Panc1 (cell line): Measurements from ENCODE around the gene CREBL2. TPM values are rescaled to one million over a fixed set of nuclear protein-coding genes. Genes with fewer than 3 reads are reported as not detected.

ENCODE experiments used
- ATAC-seq: fragments of 200-7000 bp; cut with Tn5 transposase; 2 replicates; pipeline ENCODE4 v1.9.1; 2020; ENCODE audit warnings: mild to moderate bottlenecking, moderate library complexity
- BruUV-seq: library from RNA; stranded (reverse); fragments of 400-500 nt; replicated peaks from 2 replicates; lab custom pipeline; 2021; lab: Mats Ljungman, UMichigan
- CTCF ChIA-PET: fragments of 300-600 bp; sonication (Branson Sonifier 250); formaldehyde crosslinking; loops from one replicate; lab custom pipeline; 2022; ENCODE audit warnings: antibody characterized with exemption; lab: Charles Lee
- POLR2A ChIA-PET: fragments of 300-600 bp; sonication (Branson Sonifier 250); formaldehyde crosslinking; loops from one replicate; lab custom pipeline; 2022; ENCODE audit warnings: antibody characterized with exemption; lab: Charles Lee
- DNase-seq: peaks from one replicate; pipeline ENCODE4 v3.0.0-alpha.2; 2010; ENCODE audit warnings: low read depth, low spot score
- H3K27ac ChIP-seq: 2 replicates; pipeline ENCODE4 v1.5.1; 2011; ENCODE audit warnings: mild to moderate bottlenecking, low read length, inconsistent platforms
- H3K27me3 ChIP-seq: fragments of 200-500 bp; sonication (Bioruptor generic); 2 replicates; pipeline ENCODE4 v1.6.0; 2014; ENCODE audit warnings: low read length, inconsistent platforms; ENCODE audit not compliant: control insufficient read depth, insufficient read depth
- H3K36me3 ChIP-seq: fragments of 200-500 bp; sonication (Bioruptor generic); 2 replicates; pipeline ENCODE4 v1.5.1; 2014; ENCODE audit warnings: inconsistent platforms, mild to moderate bottlenecking, low read length, moderate library complexity; ENCODE audit not compliant: control insufficient read depth, insufficient read depth
- H3K4me1 ChIP-seq: 2 replicates; pipeline ENCODE4 v1.5.1; 2011; ENCODE audit warnings: inconsistent platforms, mild to moderate bottlenecking, low read length, moderate library complexity; ENCODE audit not compliant: control insufficient read depth, insufficient read depth
- H3K4me3 ChIP-seq, 2 experiments: 2 replicates each; pipeline ENCODE4 v1.5.1; 2011 to 2012; ENCODE audit warnings: low read depth in 2 of 2, low read length in 2 of 2, mild to moderate bottlenecking in 2 of 2, inconsistent platforms in 1 of 2, moderate library complexity in 1 of 2
- H3K9me3 ChIP-seq: fragments of 200-500 bp; sonication (Bioruptor generic); 2 replicates; pipeline ENCODE4 v1.5.1; 2014; ENCODE audit warnings: low read depth, mild to moderate bottlenecking, inconsistent platforms, low read length, moderate library complexity; ENCODE audit not compliant: control insufficient read depth, insufficient read depth
- CTCF ChIP-seq: fragments of 450-650 bp; IDR thresholded peaks from 2 replicates; pipeline ENCODE4 v1.5.1; 2017; ENCODE audit warnings: mild to moderate bottlenecking
- POLR2AphosphoS5 ChIP-seq: IDR thresholded peaks from 2 replicates; pipeline ENCODE4 v1.6.1; 2012; ENCODE audit warnings: mild to moderate bottlenecking, low read depth, low read length, moderate library complexity
- REST ChIP-seq, 2 experiments: IDR thresholded peaks; 2 replicates each; pipeline ENCODE4 v1.6.1; 2011 to 2012; ENCODE audit warnings: low read depth in 2 of 2, control low read depth in 1 of 2, low read length in 1 of 2, mild to moderate bottlenecking in 1 of 2, moderate library complexity in 1 of 2; ENCODE audit not compliant: insufficient read depth in 1 of 2
- SIN3A ChIP-seq: IDR thresholded peaks from 2 replicates; pipeline ENCODE4 v1.6.1; 2012; ENCODE audit warnings: low read depth, mild to moderate bottlenecking, low read length, moderate library complexity, borderline replicate concordance; ENCODE audit not compliant: insufficient read depth
- TCF7L2 ChIP-seq: IDR thresholded peaks from 2 replicates; pipeline ENCODE4 v1.6.1; 2011; ENCODE audit warnings: mild to moderate bottlenecking, low read depth, low read length, inconsistent platforms
- in situ Hi-C: cut with HindIII; loops from 2 replicates; pipeline ENCODE4 v1.10.0; 2016; ENCODE audit warnings: low sequenced_read_pairs, low pct_unique_long_range_greater_than_20kb
- intact Hi-C: fragments of 100-400 bp; cut with micrococcal nuclease; formaldehyde crosslinking; loops from one replicate; pipeline ENCODE4 v1.10.0; 2022; ENCODE audit not compliant: unreplicated experiment
- total RNA-seq: library from RNA; stranded (reverse); gene quantifications from one replicate; pipeline ENCODE4 v1.2.1, GENCODE V29; 2021; ENCODE audit not compliant: unreplicated experiment

CREBL2 gene
- total RNA-seq, 1 experiment from 2014 or later = 13.6 TPM

DNA sequence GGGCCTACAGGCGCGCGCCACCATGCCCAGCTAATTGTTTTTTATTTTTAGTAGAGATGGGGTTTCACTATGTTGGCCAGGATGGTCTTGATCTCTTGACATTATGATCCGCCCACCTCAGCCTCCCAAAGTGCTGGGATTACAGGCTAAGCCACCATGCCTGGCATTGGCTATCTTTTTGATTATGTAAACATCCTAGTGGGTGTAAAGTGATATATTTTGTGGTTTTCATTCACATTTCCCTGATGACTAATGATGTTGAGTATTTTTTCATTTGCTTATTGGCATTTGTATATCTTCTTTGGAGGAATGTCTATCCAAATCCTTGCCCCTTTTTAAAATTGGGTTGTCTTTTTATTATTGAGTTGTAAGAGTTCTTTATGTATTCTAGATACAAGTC is 16.3 kb downstream of the CREBL2 start:
- CTCF ChIA-PET = no interaction called here
- no peak overlapping the region for H3K27ac ChIP-seq
- H3K27me3 ChIP-seq = no peaks in the 10 kb centered on the region
- no peaks in the 10 kb centered on the region for H3K4me1 ChIP-seq
- H3K9me3 ChIP-seq = no peaks in the 10 kb centered on the region
- H3K36me3 ChIP-seq = no peaks in the 10 kb centered on the region
- in situ Hi-C loops (no loop called here), intact Hi-C loops (no loop called here)
- POLR2A ChIA-PET = no interaction called here
- DNase-seq = no peak
- no peak for TF ChIP-seq CTCF
- TF ChIP-seq POLR2AphosphoS5 = no peak
- TF ChIP-seq REST (IDR thresholded peaks at IDR 0.05; ENCODE audit: insufficient read depth in 1 of 2, low read depth in 2 of 2, low read length in 1 of 2) = no peak
- TF ChIP-seq TCF7L2 = no peak
- TF ChIP-seq SIN3A = no peak
- no TSS peak for BruUV-seq
- no peak for ATAC-seq
- H3K4me3 ChIP-seq = no peak overlapping the region

DNA sequence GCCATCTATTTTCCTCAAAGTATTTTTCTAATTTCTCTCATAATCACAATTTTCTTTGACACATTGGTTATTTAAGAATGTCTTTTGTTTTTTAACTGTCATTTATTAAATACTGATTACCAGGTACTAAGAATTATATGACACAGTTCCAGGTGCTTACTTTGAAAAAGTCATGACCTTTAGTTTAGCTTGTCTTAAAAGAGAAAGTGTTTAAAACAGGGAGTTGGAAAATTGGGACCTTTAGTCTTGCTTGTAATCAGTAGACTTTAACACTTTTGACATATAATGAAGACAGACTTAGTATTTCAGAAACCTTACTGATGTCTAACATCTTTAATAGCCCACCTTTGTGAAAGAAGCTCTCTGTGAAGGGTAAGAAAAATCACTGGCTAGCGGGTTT is 19.2 kb downstream of the CREBL2 start:
- TF ChIP-seq POLR2AphosphoS5 (no peak), TCF7L2 (no peak), SIN3A (no peak)
- H3K4me3 ChIP-seq = no peak overlapping the region
- in situ Hi-C loops = no loop called here
- no peaks in the 10 kb centered on the region for H3K4me1 ChIP-seq
- CTCF ChIA-PET = interaction anchor here (0.6 kb wide), 1 partner anchor 354 kb away, joined by 6 read pairs; no protein-coding TSS in a partner anchor
- no peaks in the 10 kb centered on the region for H3K27me3 ChIP-seq
- no peak for DNase-seq
- POLR2A ChIA-PET = interaction anchor here (0.5 kb wide), 1 partner anchor 200 kb away, joined by 9 read pairs; no protein-coding TSS in a partner anchor
- ATAC-seq = no peak
- H3K9me3 ChIP-seq = no peaks in the 10 kb centered on the region
- no TSS peak for BruUV-seq
- no peak overlapping the region for H3K27ac ChIP-seq
- no peaks in the 10 kb centered on the region for H3K36me3 ChIP-seq
- intact Hi-C loops = no loop called here

DNA sequence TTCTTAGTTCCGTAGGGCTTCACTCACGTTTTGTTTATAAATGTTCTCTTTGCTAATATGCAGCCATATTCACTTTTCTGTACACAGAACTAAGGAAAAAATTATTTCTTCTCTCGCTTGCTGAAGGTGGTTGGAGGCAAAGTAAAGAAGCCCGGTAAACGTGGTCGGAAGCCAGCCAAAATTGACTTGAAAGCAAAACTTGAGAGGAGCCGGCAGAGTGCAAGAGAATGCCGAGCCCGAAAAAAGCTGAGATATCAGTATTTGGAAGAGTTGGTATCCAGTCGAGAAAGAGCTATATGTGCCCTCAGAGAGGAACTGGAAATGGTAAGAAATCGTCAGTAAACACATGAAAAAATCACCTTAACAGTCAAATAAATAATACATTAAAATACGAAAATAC is 24.0 kb downstream of the CREBL2 start:
- H3K27ac ChIP-seq = no peak overlapping the region
- no peak for ATAC-seq
- H3K4me1 ChIP-seq = no peaks in the 10 kb centered on the region
- in situ Hi-C loops = no loop called here
- ChIA-PET CTCF (no interaction called here), POLR2A (no interaction called here)
- H3K27me3 ChIP-seq = no peaks in the 10 kb centered on the region
- no peak for DNase-seq
- H3K9me3 ChIP-seq = no peaks in the 10 kb centered on the region
- no TSS peak for BruUV-seq
- TF ChIP-seq CTCF = no peak
- TF ChIP-seq SIN3A = no peak
- TF ChIP-seq REST (IDR thresholded peaks at IDR 0.05; ENCODE audit: insufficient read depth in 1 of 2, low read depth in 2 of 2, low read length in 1 of 2) = no peak
- no peak for TF ChIP-seq POLR2AphosphoS5
- no peak for TF ChIP-seq TCF7L2
- intact Hi-C loops = no loop called here
- H3K36me3 ChIP-seq = no peaks in the 10 kb centered on the region
- H3K4me3 ChIP-seq = no peak overlapping the region
